Heart left ventricle (tissue), 13 donors: Measurements from ENCODE around the gene ZNF219.

Experiments
- POLR2A ChIP-seq, 2 donors: fragments of 450-650 bp; IDR thresholded peaks; one replicate each; pipeline ENCODE4 v1.6.1; 2017; ENCODE audit warnings: antibody characterized with exemption in 2 of 2, mild to moderate bottlenecking in 2 of 2, moderate library complexity in 2 of 2
- TF ChIP-seq, protein P1 (sequence below), 12 donors: fragments of 200-600 bp; sonication (generic) in 4 of 12; IDR thresholded peaks; one replicate each; pipeline versions ENCODE4 v1.5.0 to v1.8.0; 2018 to 2022; ENCODE audit warnings: antibody characterized with exemption in 12 of 12, mild to moderate bottlenecking in 5 of 12
- donor health status: ischemic (EF 13 %, LVEDD 7.1; RV severe dilation, severe dysfunction).
- donor health status: DM: no; HTN: yes; CAD: no.
- donor health status: DM: no; HTN: no; CAD: no.
- donor health status: ischemic (EF 25% LVEDD 6.9; RV normal size, moderate dysfunction).
- donor health status: ischemic (EF 25% LVEDD 5.7; RV mildly dilated, moderate dysfunction).
- donor health status: ischemic (EF 35%, LVEDD 5.7; RV mildly dilated, moderate dysfunction).
- donor health status: nonischemic (EF 11% LVEDD 7.7; RV severe dilation, severe dysfunction).
- donor health status: DM: yes; HTN: yes; CAD: no.
- donor health status: PGD.
- donor health status: ischemic (EF 29% LVEDD 5.4; RV normal size, mild dysfunction).
- donor health status: nonischemic (EF 23%, LVEDD 6.1; RV moderate dilation, normal function).

DNA sequence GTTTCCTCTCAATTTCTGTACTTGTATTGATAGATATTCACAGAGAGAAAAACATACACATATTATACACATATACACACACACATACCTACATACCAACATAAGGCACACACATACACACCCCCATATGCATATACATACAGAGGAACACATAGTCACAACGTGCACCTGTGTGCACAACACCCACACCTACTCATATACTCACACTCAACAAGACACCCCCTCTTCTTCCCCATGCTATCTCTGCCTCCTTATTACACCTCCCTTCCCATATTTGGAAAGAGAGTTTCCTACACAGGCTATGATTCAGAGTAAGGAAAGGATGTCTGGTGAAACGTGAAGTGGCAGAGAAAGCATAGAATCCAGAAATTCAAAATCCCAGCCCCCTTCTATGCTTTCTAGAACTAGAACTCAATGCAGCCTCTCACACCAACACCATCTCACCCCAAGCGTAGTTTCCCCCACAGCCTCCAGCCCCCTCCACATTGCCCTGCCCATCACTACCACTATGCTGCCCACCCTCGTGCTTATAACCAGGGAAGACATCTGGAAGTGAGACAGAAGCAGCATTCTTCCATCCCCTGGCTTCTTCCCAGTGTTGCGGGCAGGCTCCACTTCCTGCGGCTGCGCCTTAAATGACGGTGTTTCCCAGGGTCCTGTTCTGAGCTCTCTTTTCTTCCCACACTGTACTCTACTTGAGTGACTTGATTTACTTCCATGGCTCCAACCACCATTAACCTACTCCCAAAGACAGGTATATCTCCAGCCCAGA is 38.4 kb downstream of the ZNF219 start:
- TF ChIP-seq, protein P1, sequence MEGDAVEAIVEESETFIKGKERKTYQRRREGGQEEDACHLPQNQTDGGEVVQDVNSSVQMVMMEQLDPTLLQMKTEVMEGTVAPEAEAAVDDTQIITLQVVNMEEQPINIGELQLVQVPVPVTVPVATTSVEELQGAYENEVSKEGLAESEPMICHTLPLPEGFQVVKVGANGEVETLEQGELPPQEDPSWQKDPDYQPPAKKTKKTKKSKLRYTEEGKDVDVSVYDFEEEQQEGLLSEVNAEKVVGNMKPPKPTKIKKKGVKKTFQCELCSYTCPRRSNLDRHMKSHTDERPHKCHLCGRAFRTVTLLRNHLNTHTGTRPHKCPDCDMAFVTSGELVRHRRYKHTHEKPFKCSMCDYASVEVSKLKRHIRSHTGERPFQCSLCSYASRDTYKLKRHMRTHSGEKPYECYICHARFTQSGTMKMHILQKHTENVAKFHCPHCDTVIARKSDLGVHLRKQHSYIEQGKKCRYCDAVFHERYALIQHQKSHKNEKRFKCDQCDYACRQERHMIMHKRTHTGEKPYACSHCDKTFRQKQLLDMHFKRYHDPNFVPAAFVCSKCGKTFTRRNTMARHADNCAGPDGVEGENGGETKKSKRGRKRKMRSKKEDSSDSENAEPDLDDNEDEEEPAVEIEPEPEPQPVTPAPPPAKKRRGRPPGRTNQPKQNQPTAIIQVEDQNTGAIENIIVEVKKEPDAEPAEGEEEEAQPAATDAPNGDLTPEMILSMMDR (IDR thresholded peaks at IDR 0.05): no peak
- TF ChIP-seq POLR2A (IDR thresholded peaks at IDR 0.05): no peak
